HepG2 (cell line): ENCODE results near the gene ANXA6. TPM values are rescaled to one million over a fixed set of nuclear protein-coding genes. Genes with fewer than 3 reads are reported as not detected.
A peak's percentile ranks its signal among the peaks of the same experiment; 100 is the strongest.

Source experiments
- AGO1 ChIP-seq: fragments of 200-400 bp; formaldehyde crosslinking; IDR thresholded peaks from 2 replicates; pipeline ENCODE4 v1.6.1; 2017; ENCODE audit warnings: mild to moderate bottlenecking, low read depth, low read length, moderate library complexity; ENCODE audit not compliant: poor library complexity, severe bottlenecking
- ATAD3A ChIP-seq: sonication (generic); formaldehyde crosslinking; IDR thresholded peaks from 2 replicates; pipeline ENCODE4 v1.4.0; 2020; ENCODE audit warnings: missing genetic modification reagents
- CBX1 ChIP-seq: IDR thresholded peaks from one replicate; pipeline ENCODE4 v1.6.1; 2016; ENCODE audit warnings: antibody characterized with exemption, low read depth
- CREBL2 ChIP-seq: sonication (generic); formaldehyde crosslinking; IDR thresholded peaks from 2 replicates; pipeline ENCODE4 v1.8.1; 2023; ENCODE audit warnings: missing genetic modification reagents, mild to moderate bottlenecking, borderline replicate concordance
- ERF ChIP-seq: IDR thresholded peaks from 2 replicates; pipeline ENCODE4 v1.6.1; 2018; ENCODE audit warnings: missing biosample characterization, missing genetic modification reagents
- ETS1 ChIP-seq: sonication (generic); formaldehyde crosslinking; IDR thresholded peaks from 2 replicates; pipeline ENCODE4 v1.4.0; 2020; ENCODE audit warnings: missing genetic modification reagents
- MXI1 ChIP-seq: IDR thresholded peaks from 3 replicates; pipeline ENCODE4 v1.6.1; 2012; ENCODE audit warnings: low read depth, low read length, inconsistent platforms, borderline replicate concordance
- NFYB ChIP-seq: sonication (generic); formaldehyde crosslinking; IDR thresholded peaks from 2 replicates; pipeline ENCODE4 v1.4.0; 2020; ENCODE audit warnings: missing genetic modification reagents
- RXRA ChIP-seq: sonication (generic); formaldehyde crosslinking; IDR thresholded peaks from 2 replicates; pipeline ENCODE4 v1.5.1; 2020; ENCODE audit warnings: missing genetic modification reagents
- SKI ChIP-seq: fragments of 450-650 bp; IDR thresholded peaks from one replicate; pipeline ENCODE4 v1.6.1; 2018; ENCODE audit warnings: mild to moderate bottlenecking; ENCODE audit not compliant: partially characterized antibody
- SP4 ChIP-seq: sonication (generic); formaldehyde crosslinking; IDR thresholded peaks from 2 replicates; pipeline ENCODE4 v1.8.1; 2023; ENCODE audit warnings: mild to moderate bottlenecking, missing genetic modification reagents
- SRSF1 ChIP-seq: fragments of 200-400 bp; formaldehyde crosslinking; optimal IDR thresholded peaks from 2 replicates; pipeline ENCODE3; 2017; ENCODE audit warnings: mild to moderate bottlenecking, low read depth, low read length, moderate library complexity
- SSRP1 ChIP-seq: IDR thresholded peaks from 2 replicates; pipeline ENCODE4 v1.6.1; 2016; ENCODE audit warnings: control low read depth
- TFAP4 ChIP-seq: sonication (generic); IDR thresholded peaks from 2 replicates; pipeline ENCODE4 v1.6.1; 2016; ENCODE audit warnings: low read depth, borderline replicate concordance
- ZBTB20 ChIP-seq: sonication (generic); formaldehyde crosslinking; IDR thresholded peaks from 2 replicates; pipeline ENCODE4 v1.8.1; 2023; ENCODE audit warnings: missing genetic modification reagents, low read depth, mild to moderate bottlenecking, borderline replicate concordance
- ZBTB7A ChIP-seq: sonication (generic); formaldehyde crosslinking; IDR thresholded peaks from 2 replicates; pipeline ENCODE4 v1.8.0; 2022; ENCODE audit warnings: mild to moderate bottlenecking, missing genetic modification reagents
- ZFAT ChIP-seq: sonication (generic); formaldehyde crosslinking; conservative IDR thresholded peaks from 2 replicates; pipeline ENCODE4 v1.8.1; 2023; ENCODE audit warnings: missing genetic modification reagents, inconsistent platforms
- ZNF280D ChIP-seq: sonication (generic); formaldehyde crosslinking; IDR thresholded peaks from 2 replicates; pipeline ENCODE4 v1.5.1; 2020; ENCODE audit warnings: mild to moderate bottlenecking, missing genetic modification reagents
- ZNF414 ChIP-seq: sonication (generic); formaldehyde crosslinking; IDR thresholded peaks from 2 replicates; pipeline ENCODE4 v1.5.0; 2020; ENCODE audit warnings: missing genetic modification reagents
- ZNF569 ChIP-seq: sonication (generic); formaldehyde crosslinking; IDR thresholded peaks from 2 replicates; pipeline ENCODE4 v1.5.0; 2020; ENCODE audit warnings: mild to moderate bottlenecking, missing genetic modification reagents, moderate library complexity, borderline replicate concordance
- ZNF75D ChIP-seq: sonication (generic); formaldehyde crosslinking; IDR thresholded peaks from 2 replicates; pipeline ENCODE4 v1.8.1; 2023; ENCODE audit warnings: missing genetic modification reagents, mild to moderate bottlenecking, borderline replicate concordance
- ZNF788 ChIP-seq: sonication (generic); formaldehyde crosslinking; IDR thresholded peaks from 2 replicates; pipeline ENCODE4 v1.5.0; 2020; ENCODE audit warnings: mild to moderate bottlenecking, missing genetic modification reagents, borderline replicate concordance
- ZSCAN21 ChIP-seq: sonication (generic); formaldehyde crosslinking; IDR thresholded peaks from 2 replicates; pipeline ENCODE4 v1.8.0; 2022; ENCODE audit warnings: mild to moderate bottlenecking, missing genetic modification reagents, moderate library complexity, borderline replicate concordance
- ZSCAN30 ChIP-seq: sonication (generic); formaldehyde crosslinking; IDR thresholded peaks from 2 replicates; pipeline ENCODE4 v1.5.0; 2020; ENCODE audit warnings: mild to moderate bottlenecking, missing genetic modification reagents
- polyA plus RNA-seq, 8 experiments: library from polyadenylated mRNA; depleted of rRNA in 3 of 8; stranded (reverse) in 7 of 8; unstranded in 1 of 8; fragments of >200 nt; fragmentation: Illumina TruSeq in 4 of 8; extraction: Trizol in 4 of 8; gene quantifications; 2 replicates each; pipeline versions ENCODE4 v1.2.1 to v1.2.3, GENCODE V29; 2011 to 2016; ENCODE audit warnings: low read depth in 4 of 8, missing spikeins in 1 of 8, mixed read lengths in 1 of 8; ENCODE audit not compliant: insufficient read depth in 1 of 8
- total RNA-seq, 5 experiments: library from RNA; depleted of rRNA; stranded (reverse); fragments of >200 nt; fragmentation: Illumina TruSeq; extraction: Trizol; gene quantifications; 2 replicates each; pipeline ENCODE4 v1.2.3, GENCODE V29; 2016; ENCODE audit warnings: low read depth in 1 of 5

The ANXA6 gene
- total and polyA plus RNA-seq, 2 of the 13 experiments (the other 11 are each of a cell fraction or from before 2014, with no cell fraction given), result 103 to 125 TPM

- TF ChIP-seq ZNF75D (CRISPR knock-in tag) (peak; percentile 68; the same call in 1 of the 2 replicates), SSRP1 (CRISPR knock-in tag) (no peak), ERF (CRISPR knock-in tag) (peak; percentile 90; the same call in 1 of the 2 replicates), MXI1 (peak; percentile 73; the same call in 1 of the 3 replicates), NFYB (CRISPR knock-in tag) (peak; percentile 87), ZNF414 (CRISPR knock-in tag) (peak; percentile 54; the same call in 1 of the 2 replicates), SKI (no peak), CBX1 (no peak), ZBTB7A (CRISPR knock-in tag) (0 out of 2 replicates have a peak, but pooled peaks have one; percentile 33), ZBTB20 (CRISPR knock-in tag) (peak; percentile 26; the same call in 1 of the 2 replicates), ZSCAN21 (CRISPR knock-in tag) (peak; percentile 54; the same call in 1 of the 2 replicates), SP4 (peak; percentile 60), ATAD3A (CRISPR knock-in tag) (no peak), ZNF569 (CRISPR knock-in tag) (no peak), RXRA (CRISPR knock-in tag) (peak; percentile 65; the same call in 1 of the 2 replicates), SRSF1 (peak; percentile 97), CREBL2 (CRISPR knock-in tag) (peak; percentile 72; the same call in 1 of the 2 replicates), ZFAT (CRISPR knock-in tag) (no peak), ETS1 (peak; percentile 53; the same call in 1 of the 2 replicates), ZSCAN30 (CRISPR knock-in tag) (peak; percentile 97), ZNF788 (CRISPR knock-in tag) (peak; percentile 76), AGO1 (peak; percentile 32), ZNF280D (CRISPR knock-in tag) (no peak), TFAP4 (peak; percentile 69; the same call in 1 of the 2 replicates)
Measured at GRCh38 chr5:151080613-151081430, 76.8 kb downstream of the ANXA6 start, which contains the start of gene TNIP1 (continued).
